Measurements from ENCODE around the gene SCG5. TPM values are rescaled to one million over a fixed set of nuclear protein-coding genes. Genes with fewer than 3 reads are reported as not detected.

Gene SCG5
- total and polyA plus RNA-seq, 4 donors: 2.9 to 13.4 (median 10.1) TPM

- TF ChIP-seq CTCF (IDR thresholded peaks at IDR 0.05; ENCODE audit: low read depth, low read length, missing input control): no peak
- TF ChIP-seq RAD21 (IDR thresholded peaks at IDR 0.05): no peak
- TF ChIP-seq FOXA2 (IDR thresholded peaks at IDR 0.05): no peak
- TF ChIP-seq TAF1 (conservative IDR thresholded peaks at IDR 0.05): no peak
- no peak for TF ChIP-seq NR2F2 (IDR thresholded peaks at IDR 0.05)
These were observed 4.8 kb downstream of the SCG5 start (continued) for GRCh38 chr15:32646291-32646690.

- Histone ChIP-seq H3K27me3 (ENCODE audit: control insufficient read depth in 4 of 4, insufficient read depth in 4 of 4, low read length in 3 of 4) (no peaks in the 10 kb centered on the region), H3K4me3 (ENCODE audit: low read depth in 1 of 3, low read length in 3 of 3) (no peak overlapping the region), H3K4me1 (ENCODE audit: control insufficient read depth in 4 of 4, insufficient read depth in 4 of 4, low read length in 3 of 4) (peaks cover 0 to 7% (median 0%) of the 10 kb centered on the region in 4 donors), H3K36me3 (ENCODE audit: control insufficient read depth in 4 of 4, insufficient read depth in 3 of 4, low read depth in 1 of 4, low read length in 3 of 4) (no peaks in the 10 kb centered on the region), H3K27ac (ENCODE audit: low read depth in 1 of 2, low read length in 2 of 2) (no peak overlapping the region), H3K9me3 (ENCODE audit: control insufficient read depth in 4 of 4, low read length in 3 of 4) (no peaks in the 10 kb centered on the region), H3K9ac (ENCODE audit: low read depth in 1 of 2, low read length in 2 of 2) (no peak overlapping the region)
- WGBS: 53% methylated on average over 5 of the region's 5 CpGs
- DNase-seq (ENCODE audit: low spot score): no peak
- no peak for TF ChIP-seq FOXA1 (IDR thresholded peaks at IDR 0.05)
- TF ChIP-seq HNF4G (IDR thresholded peaks at IDR 0.05): peak; percentile 38
- no peak for TF ChIP-seq GABPA (IDR thresholded peaks at IDR 0.05 in 1 of 2, conservative IDR thresholded peaks at IDR 0.05 in 1 of 2)
- TF ChIP-seq RXRA (IDR thresholded peaks at IDR 0.05): no peak
- TF ChIP-seq NR2F2 (IDR thresholded peaks at IDR 0.05): no peak
- TF ChIP-seq RAD21 (IDR thresholded peaks at IDR 0.05): peak; percentile 52 to 67
- no peak for TF ChIP-seq ZBTB33 (IDR thresholded peaks at IDR 0.05)
- no peak for TF ChIP-seq FOXA2 (IDR thresholded peaks at IDR 0.05)
- no peak for TF ChIP-seq JUND (IDR thresholded peaks at IDR 0.05)
- no peak for TF ChIP-seq MAX (IDR thresholded peaks at IDR 0.05)
- TF ChIP-seq YY1 (IDR thresholded peaks at IDR 0.05): no peak
- peak; percentile 55 to 73 for TF ChIP-seq HNF4A (conservative IDR thresholded peaks at IDR 0.05)
- no peak for TF ChIP-seq REST (IDR thresholded peaks at IDR 0.05)
- TF ChIP-seq TAF1 (conservative IDR thresholded peaks at IDR 0.05): no peak
- TF ChIP-seq SP1 (IDR thresholded peaks at IDR 0.05): peak; percentile 30
- no peak for TF ChIP-seq ATF3 (IDR thresholded peaks at IDR 0.05)
- TF ChIP-seq CTCF (IDR thresholded peaks at IDR 0.05; ENCODE audit: low read depth, low read length, missing input control): peak; percentile 32
- TF ChIP-seq EGR1 (IDR thresholded peaks at IDR 0.05; ENCODE audit: low read depth in 2 of 2): no peak
These were observed 7.8 kb downstream of the SCG5 start for GRCh38 chr15:32649342-32649741.

Data from liver (tissue), 9 donors.